Psoas muscle (tissue), 8 donors: ENCODE data around the gene MLH3. TPM values are rescaled to one million over a fixed set of nuclear protein-coding genes. Genes with fewer than 3 reads are reported as not detected.
A peak's percentile ranks its signal among the peaks of the same experiment; 100 is the strongest.

Experiments
- ATAC-seq, 4 donors: fragments of 200-7000 bp; cut with Tn5 transposase; one replicate each; pipeline ENCODE4 v1.9.1; 2020; ENCODE audit warnings: moderate library complexity in 3 of 4, mild to moderate bottlenecking in 2 of 4
- DNase-seq, 2 donors: peaks; one replicate each; pipeline ENCODE4 v3.0.0-alpha.2; 2020
- H3K27ac ChIP-seq: fragments of 200-600 bp; one replicate; pipeline ENCODE4 v1.8.0; 2022
- H3K27me3 ChIP-seq, 3 donors: fragments of 200-600 bp in 1 of 3; one replicate each; pipeline versions ENCODE4 v1.6.1 to v1.8.0; 2013 to 2022; ENCODE audit warnings: low read length in 2 of 3, mild to moderate bottlenecking in 2 of 3, moderate library complexity in 1 of 3; ENCODE audit not compliant: insufficient read depth in 3 of 3
- H3K36me3 ChIP-seq, 2 donors: fragments of 200-600 bp in 1 of 2; one replicate each; pipeline versions ENCODE4 v1.6.1 to v1.8.0; 2013 to 2022; ENCODE audit warnings: low read depth in 1 of 2, mild to moderate bottlenecking in 1 of 2, moderate library complexity in 1 of 2; ENCODE audit not compliant: insufficient read depth in 1 of 2
- H3K4me1 ChIP-seq: fragments of 200-600 bp; one replicate; pipeline ENCODE4 v1.8.0; 2022
- H3K4me3 ChIP-seq: fragments of 200-600 bp; one replicate; pipeline ENCODE4 v1.8.0; 2022; ENCODE audit warnings: mild to moderate bottlenecking
- H3K9me3 ChIP-seq: fragments of 200-600 bp; one replicate; pipeline ENCODE4 v1.8.0; 2022
- CTCF ChIP-seq: fragments of 200-600 bp; IDR thresholded peaks from one replicate; pipeline ENCODE4 v1.8.0; 2022; ENCODE audit warnings: antibody characterized with exemption
- WGBS, 3 donors: extraction: QIAGEN DNeasy Blood & Tissue Kit; methylation state at CpG; one replicate each; pipeline versions ENCODE4 v1.1.6 to v1.1.7; 2013; 5-methylcytosine and 5-hydroxymethylcytosine counted together
- intact Hi-C, 2 donors: fragments of 100-400 bp; cut with DNase I; formaldehyde crosslinking; loops; one replicate each; pipeline versions ENCODE4 v1.11.0 to v1.14.2; 2022
- polyA plus RNA-seq, 3 donors: library from polyadenylated mRNA; stranded (reverse); fragments of 200-250 nt; gene quantifications; one replicate each; pipeline ENCODE4 v1.2.3, GENCODE V29; 2013
- total RNA-seq, 4 donors: library from RNA; stranded (reverse); fragmentation: NEBNext Ultra II Directional in 2 of 4; extraction: Animal tissue kit (Norgen Biotek cat#: 25700) in 2 of 4; gene quantifications; one replicate each; pipeline versions ENCODE4 v1.2.1 to v1.2.4, GENCODE V29; 2021 to 2023
- donor health status: healthy with polysubstance abuse.
- donor health status: DM: no; HTN: no; CAD: no; lungs with moderate emphysema.
- donor health status: Bipolar disorder and iron deficiency.
- donor health status: healthy.
- donor health status: DM: yes; HTN: yes; CAD: no.
- donor health status: DM: no; HTN: no; CAD: no.
- donor health status: DM: no; HTN: no; CAD: no.
- donor health status: DM: yes; HTN: yes; CAD: no.

The MLH3 gene
- total and polyA plus RNA-seq, 7 donors: 7.9 to 24.1 (median 15.7) TPM

GRCh38 chr14:75025876-75026275 is 25.4 kb downstream of the MLH3 start:
- intact Hi-C loops: loop anchor here in 1 of 2 donors (10.0 kb wide), 1 partner anchor 111 kb away; no protein-coding TSS in a partner anchor
- no peak for ATAC-seq
- H3K27ac ChIP-seq: no peak overlapping the region
- no peak for TF ChIP-seq CTCF
- no peaks in the 10 kb centered on the region for H3K27me3 ChIP-seq
- 90 to 94% (median 92%) methylated on average over 2 of the region's 2 CpGs for WGBS, 3 donors
- no peaks in the 10 kb centered on the region for H3K9me3 ChIP-seq
- peaks cover 12% of the 10 kb centered on the region for H3K4me1 ChIP-seq
- no peak overlapping the region for H3K4me3 ChIP-seq
- DNase-seq: no peak
- peaks cover 4 to 87% of the 10 kb centered on the region in 2 donors for H3K36me3 ChIP-seq

GRCh38 chr14:75025082-75025481 is 26.2 kb downstream of the MLH3 start:
- 76 to 82% (median 77%) methylated on average over 4 of the region's 4 CpGs for WGBS, 3 donors
- peaks cover 12% of the 10 kb centered on the region for H3K4me1 ChIP-seq
- peaks cover 4 to 87% of the 10 kb centered on the region in 2 donors for H3K36me3 ChIP-seq
- ATAC-seq (no peak), DNase-seq (no peak)
- no peak overlapping the region for H3K4me3 ChIP-seq
- no peak overlapping the region for H3K27ac ChIP-seq
- H3K27me3 ChIP-seq: no peaks in the 10 kb centered on the region
- intact Hi-C loops: loop anchor here in 1 of 2 donors (10.0 kb wide), 1 partner anchor 110 kb away; no protein-coding TSS in a partner anchor
- H3K9me3 ChIP-seq: no peaks in the 10 kb centered on the region
- TF ChIP-seq CTCF: no peak

GRCh38 chr14:75023108-75023507 is 28.2 kb downstream of the MLH3 start:
- Histone ChIP-seq H3K9me3 (no peaks in the 10 kb centered on the region), H3K27me3 (no peaks in the 10 kb centered on the region), H3K36me3 (peaks cover 7 to 88% of the 10 kb centered on the region in 2 donors), H3K27ac (peak overlapping the region; percentile 46), H3K4me1 (peaks cover 12% of the 10 kb centered on the region), H3K4me3 (no peak overlapping the region)
- ATAC-seq: peak; percentile 28 to 66 (median 40)
- no peak for TF ChIP-seq CTCF
- DNase-seq: no peak
- intact Hi-C loops: loop anchor here in 1 of 2 donors (10.0 kb wide), 1 partner anchor 108 kb away; no protein-coding TSS in a partner anchor
- WGBS, 3 donors: 91 to 93% (median 91%) methylated on average over 1 of the region's 1 CpG

- intact Hi-C loops: loop anchor here in 1 of 2 donors (10.0 kb wide), 1 partner anchor 108 kb away; no protein-coding TSS in a partner anchor
- no peaks in the 10 kb centered on the region for H3K27me3 ChIP-seq
- peak; percentile 51 for TF ChIP-seq CTCF
- peaks cover 8 to 92% of the 10 kb centered on the region in 2 donors for H3K36me3 ChIP-seq
- DNase-seq: peak; percentile 43 to 84
- 47 to 55% (median 54%) methylated on average over 8 of the region's 8 CpGs for whole genome bisulfite sequencing, 3 donors
- H3K9me3 ChIP-seq: no peaks in the 10 kb centered on the region
- H3K4me3 ChIP-seq: no peak overlapping the region
- peak overlapping the region; percentile 46 for H3K27ac ChIP-seq
- peaks cover 12% of the 10 kb centered on the region for H3K4me1 ChIP-seq
- peak; percentile 98 to 100 (median 99) for ATAC-seq
These were observed 28.6 kb downstream of the MLH3 start for GRCh38 chr14:75022655-75023054.

GRCh38 chr14:75018694-75019093 is 32.6 kb downstream of the MLH3 start:
- DNase-seq: no peak
- no peak overlapping the region for H3K4me3 ChIP-seq
- H3K4me1 ChIP-seq: peaks cover 12% of the 10 kb centered on the region
- no peak for ATAC-seq
- intact Hi-C loops: no loop called here
- no peak overlapping the region for H3K27ac ChIP-seq
- no peak for TF ChIP-seq CTCF
- no peaks in the 10 kb centered on the region for H3K27me3 ChIP-seq
- 85 to 94% (median 87%) methylated on average over 3 of the region's 3 CpGs for WGBS, 3 donors
- no peaks in the 10 kb centered on the region for H3K9me3 ChIP-seq
- peaks cover 11 to 95% of the 10 kb centered on the region in 2 donors for H3K36me3 ChIP-seq
